ENCODE results near the gene KRT36. TPM values are rescaled to one million over a fixed set of nuclear protein-coding genes. Genes with fewer than 3 reads are reported as not detected.

The KRT36 gene
- total and polyA plus RNA-seq, 10 of the 15 experiments (the other 5 are each of a cell fraction or from before 2014, with no cell fraction given) = not detected

DNA sequence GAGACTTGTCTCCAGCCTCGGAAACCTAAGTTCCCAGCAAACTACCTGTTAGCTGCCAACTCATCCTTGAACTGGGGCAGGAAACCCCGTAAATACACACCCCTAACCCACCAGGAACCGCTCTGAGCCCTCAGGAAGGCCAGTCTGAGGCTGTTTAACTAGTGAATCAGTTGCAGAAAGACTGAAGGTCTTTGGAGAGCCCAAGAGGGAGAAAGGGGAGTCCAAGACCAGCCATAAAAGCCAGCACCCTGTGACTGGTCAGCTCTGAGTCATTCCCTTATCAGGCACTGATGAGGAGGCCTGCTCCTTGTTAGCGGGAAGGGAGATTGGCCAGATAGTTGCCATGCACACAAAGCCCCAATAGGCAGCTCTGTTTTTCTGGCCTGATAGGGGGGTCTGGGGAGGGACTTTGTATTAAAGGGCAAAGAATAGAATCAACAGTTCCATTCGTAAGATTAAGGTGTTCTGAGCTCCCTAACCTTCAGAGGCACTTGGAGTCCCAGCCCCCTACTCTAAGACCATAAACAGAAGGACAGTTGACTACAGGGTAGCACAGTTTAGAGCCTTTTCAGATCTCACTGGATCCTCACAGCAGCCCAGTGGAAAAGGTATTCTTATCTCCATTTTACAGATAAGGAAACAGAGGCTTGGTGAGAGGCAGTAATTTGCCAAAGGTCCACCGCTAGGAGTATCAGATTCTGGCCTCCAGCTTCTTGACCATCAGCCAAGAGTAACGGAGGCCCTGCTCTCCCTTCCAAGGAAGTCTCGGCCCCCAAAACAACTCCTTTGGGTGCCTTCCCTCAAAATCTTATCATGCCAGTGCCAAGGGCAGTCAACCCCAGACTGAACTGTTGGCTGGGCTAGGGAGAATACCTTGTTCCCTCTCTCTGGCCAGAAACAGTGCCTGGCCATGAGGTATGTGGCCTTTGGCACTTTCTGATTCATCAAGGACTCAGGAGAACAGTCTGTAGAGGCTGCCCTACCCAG lies 40.6 kb upstream of the KRT36 start:
- ChIA-PET SMC1A (ENCODE audit: uncharacterized antibody, unreplicated experiment) (no interaction called here), POLR2A (no interaction called here), CTCF (no interaction called here), RAD21 (ENCODE audit: unreplicated experiment) (no interaction called here)
- in situ Hi-C loops (cut with MboI) (no loop called here), intact Hi-C loops (cut with micrococcal nuclease; ENCODE audit: unreplicated experiment) (no loop called here)
- Histone ChIP-seq H3K4me1 (ENCODE audit: control insufficient read depth, insufficient read depth, low read length) (no peaks in the 10 kb centered on the region), H3K36me3 (ENCODE audit: control insufficient read depth in 2 of 2, insufficient read depth in 2 of 2, low read length in 1 of 2) (no peaks in the 10 kb centered on the region), H3K27ac (ENCODE audit: control insufficient read depth, insufficient read depth) (no peak overlapping the region), H3K9me3 (replicated peaks; ENCODE audit: control insufficient read depth, insufficient read depth, low read length) (no peaks in the 10 kb centered on the region; the same call in 2 of the 3 replicates), H2AFZ (ENCODE audit: control insufficient read depth, low read depth, low read length) (no peak overlapping the region), H3K9ac (ENCODE audit: control insufficient read depth, insufficient read depth, low read length) (no peak overlapping the region), H3K27me3 (replicated peaks in 1 of 2; ENCODE audit: control insufficient read depth in 2 of 2, insufficient read depth in 2 of 2, low read length in 1 of 2) (peaks cover 18 to 20% of the 10 kb centered on the region in 2 experiments), H3K4me2 (ENCODE audit: control insufficient read depth, insufficient read depth) (no peak overlapping the region), H3K4me3 (no peak overlapping the region), H4K20me1 (ENCODE audit: control insufficient read depth, insufficient read depth) (no peaks in the 10 kb centered on the region), H3K79me2 (ENCODE audit: control insufficient read depth, insufficient read depth, low read length) (no peaks in the 10 kb centered on the region)
- BruUV-seq (replicated peaks) = no TSS peak
- 5% methylated on average over 8 of the region's 8 CpGs for WGBS (ENCODE audit: insufficient coverage, insufficient replicate concordance, low lambda C conversion rate, missing lambda C conversion rate)
- TF ChIP-seq ZNF207 (IDR thresholded peaks at IDR 0.05; ENCODE audit: borderline replicate concordance) (no peak), BRCA1 (IDR thresholded peaks at IDR 0.05; ENCODE audit: low read depth, low read length) (no peak), SMAD5 (IDR thresholded peaks at IDR 0.05; ENCODE audit: low read depth) (no peak), ZBED1 (IDR thresholded peaks at IDR 0.05; ENCODE audit: borderline replicate concordance) (no peak), ASH2L (IDR thresholded peaks at IDR 0.05; ENCODE audit: borderline replicate concordance, low read depth) (no peak), NFYB (IDR thresholded peaks at IDR 0.05; ENCODE audit: insufficient read depth, low read depth, low read length) (no peak), TCF7 (IDR thresholded peaks at IDR 0.05; ENCODE audit: borderline replicate concordance) (no peak), SREBF2 (IDR thresholded peaks at IDR 0.05; ENCODE audit: low read length) (no peak), ZNF217 (IDR thresholded peaks at IDR 0.05) (no peak), KLF5 (IDR thresholded peaks at IDR 0.05; ENCODE audit: partially characterized antibody) (no peak)
- TF ChIP-seq, protein P1, sequence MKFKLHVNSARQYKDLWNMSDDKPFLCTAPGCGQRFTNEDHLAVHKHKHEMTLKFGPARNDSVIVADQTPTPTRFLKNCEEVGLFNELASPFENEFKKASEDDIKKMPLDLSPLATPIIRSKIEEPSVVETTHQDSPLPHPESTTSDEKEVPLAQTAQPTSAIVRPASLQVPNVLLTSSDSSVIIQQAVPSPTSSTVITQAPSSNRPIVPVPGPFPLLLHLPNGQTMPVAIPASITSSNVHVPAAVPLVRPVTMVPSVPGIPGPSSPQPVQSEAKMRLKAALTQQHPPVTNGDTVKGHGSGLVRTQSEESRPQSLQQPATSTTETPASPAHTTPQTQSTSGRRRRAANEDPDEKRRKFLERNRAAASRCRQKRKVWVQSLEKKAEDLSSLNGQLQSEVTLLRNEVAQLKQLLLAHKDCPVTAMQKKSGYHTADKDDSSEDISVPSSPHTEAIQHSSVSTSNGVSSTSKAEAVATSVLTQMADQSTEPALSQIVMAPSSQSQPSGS (IDR thresholded peaks at IDR 0.05; ENCODE audit: low read length) = no peak
- ATAC-seq = no peak
- no peak for DNase-seq (ENCODE audit: low read depth, low spot score)
- FAIRE-seq = no peak
